Measurements from ENCODE around the gene DPM1. TPM values are rescaled to one million over a fixed set of nuclear protein-coding genes. Genes with fewer than 3 reads are reported as not detected.

The DPM1 gene
- total RNA-seq, 1 experiment from 2014 or later: 57.8 TPM

- TF ChIP-seq ERG (CRISPR knock-in tag; IDR thresholded peaks at IDR 0.05) (no peak), TEAD1 (CRISPR knock-in tag; IDR thresholded peaks at IDR 0.05) (0 out of 2 replicates have a peak, but pooled peaks have one; percentile 5), MAX (CRISPR knock-in tag; IDR thresholded peaks at IDR 0.05) (peak; percentile 8), E2F4 (CRISPR knock-in tag; IDR thresholded peaks at IDR 0.05; ENCODE audit: borderline replicate concordance, low read depth) (no peak)
These were observed 26.3 kb downstream of the DPM1 start (continued) for GRCh38 chr20:50932016-50932485.

DNA sequence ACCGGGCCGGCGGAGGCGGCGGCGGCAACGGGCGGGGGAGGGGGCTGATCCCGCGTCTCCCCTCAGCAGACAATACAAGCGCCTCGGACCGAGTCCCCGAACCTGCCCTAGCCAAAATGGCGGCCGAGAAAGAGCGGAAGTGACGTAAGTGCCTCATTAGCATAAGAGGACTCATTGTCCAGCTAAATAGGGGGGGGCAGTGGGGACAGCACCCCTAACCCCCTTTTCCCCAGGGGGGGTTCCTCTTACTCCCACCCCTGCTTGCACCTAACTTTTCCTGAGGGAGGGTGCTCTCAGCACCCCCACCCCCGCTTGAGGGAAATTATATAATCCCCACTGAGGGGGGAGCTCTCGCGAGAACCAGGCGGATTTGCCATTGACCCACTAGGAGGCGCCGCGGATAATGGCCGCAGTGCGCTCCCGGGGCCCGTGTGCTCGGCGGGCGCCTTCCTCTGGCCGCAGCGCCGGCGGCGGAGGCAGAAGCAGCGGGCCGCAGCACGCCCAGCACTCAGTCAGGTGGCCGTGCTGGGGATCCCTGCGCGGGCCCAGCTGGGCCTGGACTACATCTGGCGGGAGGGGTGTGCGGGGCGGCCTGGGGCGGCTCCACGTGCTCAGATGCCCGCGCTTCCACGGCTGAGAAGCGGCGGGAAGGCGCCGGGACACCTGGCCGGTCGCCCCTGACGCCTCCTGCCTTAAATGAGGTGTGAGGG is 26.9 kb downstream of the DPM1 start, which contains the start of gene ADNP:
TSS of gene ADNP (minus strand) at position 132 of the 710 bp plus-strand sequence. CDS start 27,441 bp downstream, outside the sequence.
- Mint-ChIP-seq H3K9me3 (no peaks in the 10 kb centered on the region), H3K36me3 (peaks cover 61% of the 10 kb centered on the region), H3K27ac (peak within 1 kb of the TSS; percentile 92), H3K4me3 (peak within 1 kb of the TSS; percentile 88), H3K4me1 (peaks cover 43% of the 10 kb centered on the region), H3K27me3 (ENCODE audit: low read depth) (no peaks in the 10 kb centered on the region)
- ChIA-PET POLR2A (interaction anchor here (0.7 to 2.1 kb wide), 10 partner anchors 14 to 200 kb away, joined by 3 to 23 read pairs (median 4); partner anchors contain the start of genes BCAS4, DPM1, MOCS3 and PARD6B), CTCF (interaction anchor here (0.6 to 7.6 kb wide), 23 partner anchors 10 to 871 kb away, joined by 3 to 127 read pairs (median 4); partner anchors contain the start of genes BCAS4, DPM1, MOCS3 and SALL4)
- peak; percentile 89 for DNase-seq (ENCODE audit: low spot score)
- peak; percentile 73 for ATAC-seq
- TF ChIP-seq SMAD3 (CRISPR knock-in tag; IDR thresholded peaks at IDR 0.05; ENCODE audit: borderline replicate concordance) (peak; percentile 98), JUN (CRISPR knock-in tag; IDR thresholded peaks at IDR 0.05) (peak; percentile 92), ZNF416 (CRISPR knock-in tag; IDR thresholded peaks at IDR 0.05) (peak; percentile 16; the same call in 1 of the 2 replicates), ATF6 (CRISPR knock-in tag; IDR thresholded peaks at IDR 0.05) (no peak; the same call in 1 of the 2 replicates), OVOL2 (CRISPR knock-in tag; IDR thresholded peaks at IDR 0.05; ENCODE audit: borderline replicate concordance) (no peak; the same call in 1 of the 2 replicates), MYBL2 (CRISPR knock-in tag; IDR thresholded peaks at IDR 0.05) (peak; percentile 92), RORB (CRISPR knock-in tag; IDR thresholded peaks at IDR 0.05) (no peak), ZBTB43 (CRISPR knock-in tag; IDR thresholded peaks at IDR 0.05) (peak; percentile 94), CDX4 (CRISPR knock-in tag; IDR thresholded peaks at IDR 0.05; ENCODE audit: borderline replicate concordance) (0 out of 2 replicates have a peak, but pooled peaks have one; percentile 49), PRDM15 (CRISPR knock-in tag; IDR thresholded peaks at IDR 0.05) (peak; percentile 68), TCF7 (CRISPR knock-in tag; IDR thresholded peaks at IDR 0.05; ENCODE audit: low read depth) (peak; percentile 73; the same call in 1 of the 2 replicates), IRF2 (CRISPR knock-in tag; IDR thresholded peaks at IDR 0.05; ENCODE audit: borderline replicate concordance, low read depth) (0 out of 2 replicates have a peak, but pooled peaks have one; percentile 66)
- TF ChIP-seq, protein P1, sequence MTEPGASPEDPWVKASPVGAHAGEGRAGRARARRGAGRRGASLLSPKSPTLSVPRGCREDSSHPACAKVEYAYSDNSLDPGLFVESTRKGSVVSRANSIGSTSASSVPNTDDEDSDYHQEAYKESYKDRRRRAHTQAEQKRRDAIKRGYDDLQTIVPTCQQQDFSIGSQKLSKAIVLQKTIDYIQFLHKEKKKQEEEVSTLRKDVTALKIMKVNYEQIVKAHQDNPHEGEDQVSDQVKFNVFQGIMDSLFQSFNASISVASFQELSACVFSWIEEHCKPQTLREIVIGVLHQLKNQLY (CRISPR knock-in tag; IDR thresholded peaks at IDR 0.05): no peak
- TF ChIP-seq, protein P2, sequence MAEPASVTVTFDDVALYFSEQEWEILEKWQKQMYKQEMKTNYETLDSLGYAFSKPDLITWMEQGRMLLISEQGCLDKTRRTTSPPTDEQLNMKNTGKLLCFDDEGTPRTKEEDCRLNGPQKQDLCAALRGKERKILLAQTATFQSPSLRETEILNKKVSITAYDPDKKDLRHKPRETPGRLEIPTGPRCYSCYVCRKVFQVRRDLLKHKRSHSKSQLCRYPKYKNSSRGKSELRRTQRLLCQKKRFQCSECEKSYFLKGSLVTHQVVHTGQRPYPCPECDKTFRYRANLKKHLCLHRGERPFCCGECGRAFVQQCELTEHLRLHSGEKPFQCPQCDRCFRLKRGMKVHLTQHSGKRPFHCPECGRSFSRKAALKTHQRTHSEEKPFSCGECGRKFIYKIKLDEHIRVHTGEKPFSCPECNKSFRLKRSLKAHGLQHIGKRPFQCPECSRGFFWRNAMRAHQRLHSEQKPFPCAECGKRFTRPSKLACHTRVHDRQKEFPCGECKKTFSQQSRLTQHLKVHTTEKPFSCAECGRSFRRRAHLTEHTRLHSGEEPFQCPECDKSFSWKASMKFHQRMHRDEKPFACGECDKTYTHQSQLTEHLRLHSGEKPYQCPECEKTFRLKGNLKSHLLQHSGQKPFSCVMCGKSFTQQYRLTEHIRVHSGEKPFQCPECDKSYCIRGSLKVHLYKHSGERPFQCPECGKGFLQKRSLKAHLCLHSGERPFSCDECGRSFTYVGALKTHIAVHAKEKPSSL (CRISPR knock-in tag; conservative IDR thresholded peaks at IDR 0.05): 0 out of 2 replicates have a peak, but pooled peaks have one; percentile 19
- TF ChIP-seq, protein P3, sequence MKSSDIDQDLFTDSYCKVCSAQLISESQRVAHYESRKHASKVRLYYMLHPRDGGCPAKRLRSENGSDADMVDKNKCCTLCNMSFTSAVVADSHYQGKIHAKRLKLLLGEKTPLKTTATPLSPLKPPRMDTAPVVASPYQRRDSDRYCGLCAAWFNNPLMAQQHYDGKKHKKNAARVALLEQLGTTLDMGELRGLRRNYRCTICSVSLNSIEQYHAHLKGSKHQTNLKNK (CRISPR knock-in tag; IDR thresholded peaks at IDR 0.05): no peak

Data from WTC11 (cell line).